PC-9 (cell line): ENCODE measurements around the gene ABHD8. TPM values are rescaled to one million over a fixed set of nuclear protein-coding genes. Genes with fewer than 3 reads are reported as not detected.

ENCODE experiments used
- BruUV-seq: library from RNA; stranded (reverse); fragments of 400-500 nt; replicated peaks from 2 replicates; lab custom pipeline; 2021; lab: Mats Ljungman, UMichigan
- CTCF ChIA-PET: fragments of 300-600 bp; sonication (Branson Sonifier 250); formaldehyde crosslinking; loops from one replicate; lab custom pipeline; 2022; ENCODE audit warnings: antibody characterized with exemption; lab: Charles Lee
- POLR2A ChIA-PET: fragments of 300-600 bp; sonication (Branson Sonifier 250); formaldehyde crosslinking; loops from one replicate; lab custom pipeline; 2022; ENCODE audit warnings: antibody characterized with exemption; ENCODE audit not compliant: unreplicated experiment; lab: Charles Lee
- DNase-seq, 2 experiments: peaks; one replicate each; pipeline versions ENCODE4 v3.0.0 to v3.0.0-alpha.2; 2015 to 2022; ENCODE audit warnings: mixed read lengths in 1 of 2
- H2AFZ ChIP-seq: fragments of 200-600 bp; sonication (generic); 2 replicates; pipeline ENCODE4 v1.8.1; 2017; ENCODE audit warnings: antibody characterized with exemption
- H3F3A ChIP-seq: fragments of 200-600 bp; sonication (generic); 2 replicates; pipeline ENCODE4 v1.8.1; 2017; ENCODE audit warnings: antibody characterized with exemption, mild to moderate bottlenecking, low read depth; ENCODE audit not compliant: insufficient read depth
- H3K27ac ChIP-seq: fragments of 200-600 bp; sonication (generic); 2 replicates; pipeline ENCODE4 v1.6.1; 2016; ENCODE audit warnings: mixed run types
- H3K27me3 ChIP-seq: fragments of 200-600 bp; sonication (generic); 2 replicates; pipeline ENCODE4 v1.6.1; 2016; ENCODE audit warnings: low read depth, mixed run types; ENCODE audit not compliant: insufficient read depth
- H3K36me3 ChIP-seq: fragments of 200-600 bp; sonication (generic); 2 replicates; pipeline ENCODE4 v1.6.1; 2016; ENCODE audit warnings: low read depth, mixed run types
- H3K4me1 ChIP-seq: fragments of 200-600 bp; sonication (generic); replicated peaks from 2 replicates; pipeline ENCODE4 v1.6.1; 2016; ENCODE audit warnings: mixed run types; ENCODE audit not compliant: insufficient read depth
- H3K4me2 ChIP-seq: fragments of 200-600 bp; sonication (generic); 2 replicates; pipeline ENCODE4 v1.6.1; 2017; ENCODE audit warnings: mixed run types
- H3K4me3 ChIP-seq: fragments of 200-600 bp; sonication (generic); 2 replicates; pipeline ENCODE4 v1.6.1; 2016; ENCODE audit warnings: mixed run types
- H3K79me2 ChIP-seq: fragments of 200-600 bp; sonication (generic); 2 replicates; pipeline ENCODE4 v1.6.1; 2017; ENCODE audit warnings: low read depth, mixed run types
- H3K9me2 ChIP-seq: fragments of 200-600 bp; sonication (generic); 2 replicates; pipeline ENCODE4 v1.8.1; 2017; ENCODE audit warnings: mild to moderate bottlenecking; ENCODE audit not compliant: insufficient read depth
- H3K9me3 ChIP-seq: fragments of 200-600 bp; sonication (generic); 2 replicates; pipeline ENCODE4 v1.8.1; 2016; ENCODE audit warnings: low read depth; ENCODE audit not compliant: insufficient read depth
- H4K20me1 ChIP-seq: fragments of 200-600 bp; sonication (generic); 2 replicates; pipeline ENCODE4 v1.8.1; 2017; ENCODE audit not compliant: insufficient read depth
- EZH2 ChIP-seq: fragments of 200-600 bp; sonication (generic); IDR thresholded peaks from 2 replicates; pipeline ENCODE4 v1.8.0; 2017; ENCODE audit warnings: antibody characterized with exemption, low read depth
- intact Hi-C: fragments of 100-400 bp; cut with micrococcal nuclease; formaldehyde crosslinking; loops from one replicate; pipeline ENCODE4 v1.10.0; 2022; ENCODE audit not compliant: unreplicated experiment
- total RNA-seq: library from RNA; stranded (reverse); gene quantifications from 2 replicates; pipeline ENCODE4 v1.2.3, GENCODE V29; 2021
- TF ChIP-seq, protein P1 (sequence below): fragments of 200-600 bp; sonication (generic); conservative IDR thresholded peaks from 2 replicates; pipeline ENCODE4 v1.6.1; 2017; ENCODE audit warnings: mixed run types, antibody characterized with exemption, mild to moderate bottlenecking, moderate library complexity

ABHD8 gene
- total RNA-seq, 1 experiment from 2014 or later, result 37.5 TPM

- Histone ChIP-seq H4K20me1 (no peaks in the 10 kb centered on the region), H2AFZ (no peak overlapping the region), H3K9me3 (no peaks in the 10 kb centered on the region), H3F3A (peaks cover 14% of the 10 kb centered on the region; the same call in 1 of the 2 replicates), H3K4me1 (peaks cover 10% of the 10 kb centered on the region), H3K36me3 (no peaks in the 10 kb centered on the region), H3K79me2 (no peaks in the 10 kb centered on the region), H3K4me2 (no peak overlapping the region), H3K27ac (no peak overlapping the region), H3K4me3 (no peak overlapping the region), H3K9me2 (no peaks in the 10 kb centered on the region), H3K27me3 (no peaks in the 10 kb centered on the region)
- ChIA-PET CTCF (no interaction called here), POLR2A (no interaction called here)
- TF ChIP-seq EZH2, result no peak
- TF ChIP-seq, protein P1, sequence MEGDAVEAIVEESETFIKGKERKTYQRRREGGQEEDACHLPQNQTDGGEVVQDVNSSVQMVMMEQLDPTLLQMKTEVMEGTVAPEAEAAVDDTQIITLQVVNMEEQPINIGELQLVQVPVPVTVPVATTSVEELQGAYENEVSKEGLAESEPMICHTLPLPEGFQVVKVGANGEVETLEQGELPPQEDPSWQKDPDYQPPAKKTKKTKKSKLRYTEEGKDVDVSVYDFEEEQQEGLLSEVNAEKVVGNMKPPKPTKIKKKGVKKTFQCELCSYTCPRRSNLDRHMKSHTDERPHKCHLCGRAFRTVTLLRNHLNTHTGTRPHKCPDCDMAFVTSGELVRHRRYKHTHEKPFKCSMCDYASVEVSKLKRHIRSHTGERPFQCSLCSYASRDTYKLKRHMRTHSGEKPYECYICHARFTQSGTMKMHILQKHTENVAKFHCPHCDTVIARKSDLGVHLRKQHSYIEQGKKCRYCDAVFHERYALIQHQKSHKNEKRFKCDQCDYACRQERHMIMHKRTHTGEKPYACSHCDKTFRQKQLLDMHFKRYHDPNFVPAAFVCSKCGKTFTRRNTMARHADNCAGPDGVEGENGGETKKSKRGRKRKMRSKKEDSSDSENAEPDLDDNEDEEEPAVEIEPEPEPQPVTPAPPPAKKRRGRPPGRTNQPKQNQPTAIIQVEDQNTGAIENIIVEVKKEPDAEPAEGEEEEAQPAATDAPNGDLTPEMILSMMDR, result no peak
- intact Hi-C loops, result no loop called here
- no peak for DNase-seq
- no TSS peak for BruUV-seq
Measured at GRCh38 chr19:17351815-17352435, 48.7 kb upstream of the ABHD8 start.

GRCh38 chr19:17348700-17349099 lies 45.5 kb upstream of the ABHD8 start:
- no peaks in the 10 kb centered on the region for H3K36me3 ChIP-seq

GRCh38 chr19:17347877-17348276 lies 44.7 kb upstream of the ABHD8 start:
- Histone ChIP-seq H3K4me1 (peaks cover 10% of the 10 kb centered on the region), H3K27me3 (no peaks in the 10 kb centered on the region), H3K9me2 (no peaks in the 10 kb centered on the region), H3K27ac (no peak overlapping the region), H3K4me2 (no peak overlapping the region), H3K79me2 (no peaks in the 10 kb centered on the region), H3K9me3 (no peaks in the 10 kb centered on the region), H3F3A (peaks cover 33% of the 10 kb centered on the region; the same call in 1 of the 2 replicates), H4K20me1 (no peaks in the 10 kb centered on the region), H3K4me3 (no peak overlapping the region), H2AFZ (no peak overlapping the region), H3K36me3 (no peaks in the 10 kb centered on the region)
- intact Hi-C loops, result loop anchor here (1.0 to 5.0 kb wide), 2 partner anchors 33 to 509 kb away; partner anchors contain the start of gene RPL18A
- POLR2A ChIA-PET, result no interaction called here
- TF ChIP-seq, protein P1, result no peak
- TF ChIP-seq EZH2, result no peak
- DNase-seq, result no peak
- BruUV-seq, result no TSS peak
- CTCF ChIA-PET, result interaction anchor here (0.5 kb wide), 1 partner anchor 975 kb away, joined by 6 read pairs; the partner anchor contains the start of gene LSM4

More at GRCh38 chr19:17348700-17349099, 45.5 kb upstream of the ABHD8 start:
- Histone ChIP-seq H3K27ac (no peak overlapping the region), H4K20me1 (no peaks in the 10 kb centered on the region), H3K79me2 (no peaks in the 10 kb centered on the region), H3K4me1 (peaks cover 10% of the 10 kb centered on the region), H3K27me3 (no peaks in the 10 kb centered on the region), H3K4me3 (peak overlapping the region; percentile 24; the same call in 1 of the 2 replicates), H3K9me2 (no peaks in the 10 kb centered on the region), H2AFZ (peak overlapping the region; percentile 71; the same call in 1 of the 2 replicates), H3F3A (peaks cover 33% of the 10 kb centered on the region; the same call in 1 of the 2 replicates), H3K9me3 (no peaks in the 10 kb centered on the region), H3K4me2 (peak overlapping the region; percentile 64)
- peak; percentile 61 for DNase-seq
- ChIA-PET POLR2A (interaction anchor here (0.5 to 0.6 kb wide), 2 partner anchors 27 to 80 kb away, joined by 3 to 5 read pairs; no protein-coding TSS in a partner anchor), CTCF (interaction anchor here (0.6 to 0.7 kb wide), 3 partner anchors 50 to 418 kb away, joined by 3 to 5 read pairs (median 3); no protein-coding TSS in a partner anchor)
- intact Hi-C loops, result loop anchor here (1.0 to 5.0 kb wide), 2 partner anchors 33 to 509 kb away; partner anchors contain the start of gene RPL18A
- TF ChIP-seq, protein P1, result no peak
- TF ChIP-seq EZH2, result no peak
- BruUV-seq, result no TSS peak
